ENCODE measurements around the gene SESTD1.

DNA sequence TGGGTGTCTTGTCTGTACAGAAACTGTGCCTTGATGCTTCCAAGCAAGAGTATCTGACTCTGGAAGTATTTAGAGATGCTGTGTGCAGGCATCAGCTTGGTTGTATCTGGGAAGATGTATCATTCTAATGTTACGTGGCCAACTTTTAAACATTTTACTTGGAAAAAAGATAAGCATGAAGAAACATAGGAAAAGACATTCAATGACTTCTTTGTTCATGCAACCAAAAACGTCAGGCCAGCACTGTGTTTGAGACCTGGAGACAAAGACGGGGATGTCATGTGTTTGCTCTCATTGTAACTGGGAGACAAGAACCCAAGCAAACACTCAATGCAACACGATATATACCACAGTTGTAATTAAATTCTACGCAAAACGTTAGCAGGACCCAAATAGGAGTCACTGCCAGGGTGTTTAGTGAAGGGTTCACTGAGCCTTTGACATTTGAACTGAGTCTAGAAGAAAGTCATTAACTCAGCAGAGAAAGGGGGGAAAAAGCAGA, 8.9 kb upstream of the SESTD1 start:
- TF ChIP-seq, protein P1, sequence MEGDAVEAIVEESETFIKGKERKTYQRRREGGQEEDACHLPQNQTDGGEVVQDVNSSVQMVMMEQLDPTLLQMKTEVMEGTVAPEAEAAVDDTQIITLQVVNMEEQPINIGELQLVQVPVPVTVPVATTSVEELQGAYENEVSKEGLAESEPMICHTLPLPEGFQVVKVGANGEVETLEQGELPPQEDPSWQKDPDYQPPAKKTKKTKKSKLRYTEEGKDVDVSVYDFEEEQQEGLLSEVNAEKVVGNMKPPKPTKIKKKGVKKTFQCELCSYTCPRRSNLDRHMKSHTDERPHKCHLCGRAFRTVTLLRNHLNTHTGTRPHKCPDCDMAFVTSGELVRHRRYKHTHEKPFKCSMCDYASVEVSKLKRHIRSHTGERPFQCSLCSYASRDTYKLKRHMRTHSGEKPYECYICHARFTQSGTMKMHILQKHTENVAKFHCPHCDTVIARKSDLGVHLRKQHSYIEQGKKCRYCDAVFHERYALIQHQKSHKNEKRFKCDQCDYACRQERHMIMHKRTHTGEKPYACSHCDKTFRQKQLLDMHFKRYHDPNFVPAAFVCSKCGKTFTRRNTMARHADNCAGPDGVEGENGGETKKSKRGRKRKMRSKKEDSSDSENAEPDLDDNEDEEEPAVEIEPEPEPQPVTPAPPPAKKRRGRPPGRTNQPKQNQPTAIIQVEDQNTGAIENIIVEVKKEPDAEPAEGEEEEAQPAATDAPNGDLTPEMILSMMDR (conservative IDR thresholded peaks at IDR 0.05) = no peak
- TF ChIP-seq ZFX (IDR thresholded peaks at IDR 0.05) = no peak

Measured in C4-2B (cell line).